IPS DF 6.9 (cell line): Measurements from ENCODE around the gene VWA3B.
"Not testable (repeated sequence)": the region's sequence is repeated elsewhere in the genome, so short reads cannot be mapped to it uniquely, and the experiment has no call there.

ENCODE experiments used
- DNase-seq: peaks from one replicate; pipeline ENCODE4 v3.0.0-alpha.2; 2013; ENCODE audit warnings: low read depth, low spot score
- H3K27ac ChIP-seq: one replicate; pipeline ENCODE4 v1.5.1; 2013; ENCODE audit warnings: low read length, control low read depth
- H3K27me3 ChIP-seq: 2 replicates; pipeline ENCODE4 v1.6.1; 2013; ENCODE audit warnings: mild to moderate bottlenecking, low read length; ENCODE audit not compliant: control insufficient read depth, insufficient read depth
- H3K36me3 ChIP-seq: 2 replicates; pipeline ENCODE4 v1.6.1; 2013; ENCODE audit warnings: low read length; ENCODE audit not compliant: control insufficient read depth, insufficient read depth
- H3K4me1 ChIP-seq: 2 replicates; pipeline ENCODE4 v1.6.1; 2013; ENCODE audit warnings: low read length; ENCODE audit not compliant: control insufficient read depth, insufficient read depth
- H3K4me3 ChIP-seq: 2 replicates; pipeline ENCODE4 v1.5.1; 2013; ENCODE audit warnings: mild to moderate bottlenecking, low read length
- H3K9me3 ChIP-seq: 2 replicates; pipeline ENCODE4 v1.6.1; 2013; ENCODE audit warnings: low read length, inconsistent platforms; ENCODE audit not compliant: control insufficient read depth, insufficient read depth
- WGBS: extraction: QIAGEN DNeasy Blood & Tissue Kit; methylation state at CpG from one replicate; pipeline ENCODE4 v1.1.7; 2013; ENCODE audit warnings: mixed read lengths, missing lambda C conversion rate; ENCODE audit not compliant: insufficient read length, insufficient coverage; 5-methylcytosine and 5-hydroxymethylcytosine counted together

The VWA3B gene

GRCh38 chr2:98315957-98316356 lies 229.0 kb downstream of the VWA3B start:
- 0 out of 2 replicates have a peak, but pooled peaks cover 2% of the 10 kb centered on the region for H3K4me1 ChIP-seq
- no peaks in the 10 kb centered on the region for H3K36me3 ChIP-seq
- no peak for DNase-seq
- H3K27me3 ChIP-seq, result no peaks in the 10 kb centered on the region
- H3K27ac ChIP-seq, result no peak overlapping the region
- WGBS, result no CpG with 5 or more reads among the region's 2 CpGs
- H3K4me3 ChIP-seq, result no peak overlapping the region
- no peaks in the 10 kb centered on the region; the same call in 1 of the 2 replicates for H3K9me3 ChIP-seq

GRCh38 chr2:98317214-98317613 lies 230.2 kb downstream of the VWA3B start:
- 0 out of 2 replicates have a peak, but pooled peaks cover under 1% of the 10 kb centered on the region for H3K4me1 ChIP-seq
- no peak for DNase-seq
- no peaks in the 10 kb centered on the region for H3K27me3 ChIP-seq
- H3K9me3 ChIP-seq, result no peaks in the 10 kb centered on the region; the same call in 1 of the 2 replicates
- H3K36me3 ChIP-seq, result no peaks in the 10 kb centered on the region
- no peak overlapping the region for H3K4me3 ChIP-seq
- WGBS, result no CpG with 5 or more reads among the region's 3 CpGs
- H3K27ac ChIP-seq, result no peak overlapping the region

- no CpG with 5 or more reads among the region's 3 CpGs for WGBS
- DNase-seq, H3K4me3 ChIP-seq, H3K27me3 ChIP-seq, H3K27ac ChIP-seq, H3K36me3 ChIP-seq, H3K9me3 ChIP-seq, H3K4me1 ChIP-seq: not testable (repeated sequence)
Observed at GRCh38 chr2:98320171-98320570, 233.2 kb downstream of the VWA3B start.

GRCh38 chr2:98324181-98324580 lies 237.2 kb downstream of the VWA3B start:
- DNase-seq, result no peak

GRCh38 chr2:98327776-98328175 lies 240.8 kb downstream of the VWA3B start:
- H3K27ac ChIP-seq, result no peak overlapping the region
- no peaks in the 10 kb centered on the region for H3K4me1 ChIP-seq
- DNase-seq, result no peak
- no peaks in the 10 kb centered on the region for H3K27me3 ChIP-seq
- H3K36me3 ChIP-seq, result no peaks in the 10 kb centered on the region
- WGBS, result no CpG with 5 or more reads among the region's 4 CpGs
- no peak overlapping the region for H3K4me3 ChIP-seq
- H3K9me3 ChIP-seq, result no peaks in the 10 kb centered on the region

More at GRCh38 chr2:98324181-98324580, 237.2 kb downstream of the VWA3B start:
- H3K36me3 ChIP-seq, result no peaks in the 10 kb centered on the region
- no CpG with 5 or more reads among the region's 2 CpGs for WGBS
- H3K4me1 ChIP-seq, result no peaks in the 10 kb centered on the region
- H3K27me3 ChIP-seq, result no peaks in the 10 kb centered on the region
- H3K4me3 ChIP-seq, result no peak overlapping the region
- H3K27ac ChIP-seq, result no peak overlapping the region
- peaks cover 1% of the 10 kb centered on the region; the same call in 1 of the 2 replicates for H3K9me3 ChIP-seq

- no peaks in the 10 kb centered on the region for H3K9me3 ChIP-seq
- WGBS, result no CpG with 5 or more reads among the region's 4 CpGs
- H3K36me3 ChIP-seq, result no peaks in the 10 kb centered on the region
- no peak for DNase-seq
- peaks cover 6% of the 10 kb centered on the region; the same call in 1 of the 2 replicates for H3K4me1 ChIP-seq
- H3K27me3 ChIP-seq, result 0 out of 2 replicates have a peak, but pooled peaks cover 1% of the 10 kb centered on the region
- H3K4me3 ChIP-seq, result no peak overlapping the region
- H3K27ac ChIP-seq, result no peak overlapping the region
Observed at GRCh38 chr2:98329549-98329948, 242.6 kb downstream of the VWA3B start.

GRCh38 chr2:98332989-98333388 lies 246.0 kb downstream of the VWA3B start:
- Histone ChIP-seq H3K4me1 (peaks cover 8% of the 10 kb centered on the region; the same call in 1 of the 2 replicates), H3K36me3 (no peaks in the 10 kb centered on the region), H3K27ac (no peak overlapping the region), H3K4me3 (no peak overlapping the region), H3K27me3 (0 out of 2 replicates have a peak, but pooled peaks cover 1% of the 10 kb centered on the region), H3K9me3 (no peaks in the 10 kb centered on the region)
- WGBS, result no CpG with 5 or more reads among the region's 5 CpGs
- no peak for DNase-seq

GRCh38 chr2:98333922-98334321 lies 247.0 kb downstream of the VWA3B start:
- no peak overlapping the region for H3K4me3 ChIP-seq
- no CpG with 5 or more reads among the region's 2 CpGs for WGBS
- no peak overlapping the region for H3K27ac ChIP-seq
- H3K36me3 ChIP-seq, result no peaks in the 10 kb centered on the region
- 0 out of 2 replicates have a peak, but pooled peaks cover 1% of the 10 kb centered on the region for H3K27me3 ChIP-seq
- no peaks in the 10 kb centered on the region for H3K9me3 ChIP-seq
- no peak for DNase-seq
- peaks cover 8% of the 10 kb centered on the region; the same call in 1 of the 2 replicates for H3K4me1 ChIP-seq

- no peak for DNase-seq
- WGBS, result no CpG with 5 or more reads among the region's 4 CpGs
- no peak overlapping the region for H3K27ac ChIP-seq
Observed at GRCh38 chr2:98334439-98335078, 247.6 kb downstream of the VWA3B start.

GRCh38 chr2:98335271-98335670 lies 248.3 kb downstream of the VWA3B start:
- Histone ChIP-seq H3K4me1 (peaks cover 8% of the 10 kb centered on the region; the same call in 1 of the 2 replicates), H3K27ac (no peak overlapping the region), H3K27me3 (0 out of 2 replicates have a peak, but pooled peaks cover 1% of the 10 kb centered on the region), H3K4me3 (no peak overlapping the region), H3K36me3 (no peaks in the 10 kb centered on the region), H3K9me3 (no peaks in the 10 kb centered on the region)
- WGBS, result no CpG with 5 or more reads among the region's 3 CpGs
- DNase-seq, result no peak

More at GRCh38 chr2:98334439-98335078, 247.6 kb downstream of the VWA3B start:
- no peaks in the 10 kb centered on the region for H3K9me3 ChIP-seq
- no peak overlapping the region for H3K4me3 ChIP-seq
- H3K4me1 ChIP-seq, result peaks cover 8% of the 10 kb centered on the region; the same call in 1 of the 2 replicates
- H3K27me3 ChIP-seq, result 0 out of 2 replicates have a peak, but pooled peaks cover 1% of the 10 kb centered on the region
- H3K36me3 ChIP-seq, result no peaks in the 10 kb centered on the region
